Stimulated activated CD8-positive, alpha-beta memory T cell treated with anti-CD3 and anti-CD28 coated beads, Interleukin-12 subunit alpha, Interleukin-12 subunit beta, amount 100 ng/mL, for 4 hours (primary cell): Measurements from ENCODE around the gene KAT14.
"Not testable (repeated sequence)": the region's sequence is repeated elsewhere in the genome, so short reads cannot be mapped to it uniquely, and the experiment has no call there.

Source experiments
- DNase-seq: peaks from one replicate; pipeline ENCODE4 v3.0.0-alpha.2; 2020; ENCODE audit warnings: low read depth

The KAT14 gene

GRCh38 chr20:18164356-18164755 lies 26.7 kb downstream of the KAT14 start:
- no peak for DNase-seq

- DNase-seq = no peak
These were observed 27.9 kb downstream of the KAT14 start for GRCh38 chr20:18165553-18165952.

DNA sequence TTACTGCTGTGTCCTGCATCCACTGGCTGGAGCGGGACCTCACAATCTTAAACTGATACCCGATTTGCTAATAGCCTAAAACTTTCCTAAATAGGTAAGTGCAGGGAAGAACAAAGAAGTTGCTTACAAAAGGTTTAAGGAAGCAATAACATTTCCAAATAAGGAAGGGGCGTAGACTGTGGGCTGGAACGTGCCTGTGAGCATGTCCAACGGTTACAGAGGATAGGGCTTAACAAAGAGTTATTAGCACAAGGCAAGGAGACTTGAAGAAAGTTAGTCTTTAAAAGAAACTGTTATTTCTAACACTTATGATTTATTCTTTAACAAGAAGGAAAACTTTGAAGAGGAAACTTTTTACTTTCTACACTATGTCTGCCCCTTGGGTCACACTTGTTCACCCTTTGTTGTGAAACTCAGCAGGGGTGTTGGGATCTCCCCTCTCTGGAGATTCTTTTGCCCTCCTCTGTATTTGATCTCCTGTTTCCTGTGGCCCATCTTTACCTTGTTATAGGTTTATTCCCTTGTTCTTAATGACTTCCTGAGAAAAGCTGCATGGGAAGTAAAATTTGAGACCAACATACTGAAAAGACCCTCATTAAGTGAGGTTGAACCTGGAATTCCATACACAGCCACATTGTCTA lies 28.7 kb downstream of the KAT14 start:
- DNase-seq = no peak

GRCh38 chr20:18166950-18167349 lies 29.3 kb downstream of the KAT14 start:
- no peak for DNase-seq

DNA sequence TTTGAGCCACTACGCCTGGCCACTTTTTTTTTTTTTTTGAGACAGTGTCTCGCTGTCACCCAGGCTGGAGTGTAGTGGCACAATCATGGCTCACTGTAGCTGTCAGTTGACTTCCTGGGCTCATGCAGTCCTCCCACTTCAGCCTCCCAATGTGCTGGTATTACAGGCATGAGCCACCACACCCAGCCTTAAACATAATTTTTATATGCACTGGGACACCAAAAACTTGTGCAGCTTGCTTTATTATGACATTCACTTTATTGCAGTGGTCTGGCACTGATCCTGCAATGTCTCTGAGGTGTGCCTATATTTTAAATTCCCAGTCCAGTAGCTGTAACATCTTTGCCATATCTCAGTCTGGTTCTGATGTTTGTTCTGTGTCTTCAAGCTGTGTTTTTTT lies 34.7 kb downstream of the KAT14 start:
- DNase-seq = no peak

- DNase-seq = no peak
These were observed 37.4 kb downstream of the KAT14 start for GRCh38 chr20:18174906-18175683.

DNA sequence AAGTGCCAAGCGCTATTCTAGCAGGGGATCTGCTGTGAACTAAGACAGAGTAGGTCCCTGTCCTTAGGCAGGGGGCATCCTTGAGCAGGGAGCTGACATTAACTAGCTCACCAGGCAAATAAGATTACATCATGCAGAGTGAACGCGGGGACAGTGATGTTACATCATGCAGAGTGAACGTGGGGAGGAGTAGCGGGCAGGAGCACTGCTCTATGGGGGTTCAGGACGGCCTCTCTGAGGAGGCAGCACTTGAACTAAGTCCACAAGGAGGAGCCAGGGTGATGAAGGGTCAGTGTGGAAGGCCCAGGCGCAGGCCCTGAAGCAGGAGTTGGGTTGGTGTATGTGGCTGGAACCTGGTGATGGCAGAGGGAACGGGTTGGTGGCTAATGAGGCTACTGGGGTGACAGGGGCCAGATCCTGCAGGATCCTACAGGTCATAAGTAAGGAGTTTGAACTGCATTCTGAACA lies 38.7 kb downstream of the KAT14 start:
- no peak for DNase-seq

DNA sequence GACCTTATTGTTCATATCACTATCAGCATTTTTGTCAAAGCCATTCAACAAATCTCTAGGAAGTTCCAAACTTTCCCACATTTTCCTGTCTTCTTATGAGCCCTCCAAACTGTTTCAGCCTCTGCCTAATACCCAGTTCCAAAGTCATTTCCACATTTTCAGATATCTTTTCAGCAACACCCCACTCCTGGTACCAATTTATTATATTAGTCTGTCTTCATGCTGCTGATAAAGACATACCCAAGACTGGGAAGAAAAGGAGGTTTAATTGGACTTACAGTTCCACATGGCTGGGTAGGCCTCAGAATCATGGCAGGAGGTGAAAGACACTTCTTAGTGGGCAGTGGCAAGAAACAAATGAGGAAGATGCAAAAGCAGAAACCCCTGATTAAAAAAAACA lies 42.7 kb downstream of the KAT14 start:
- DNase-seq = not testable (repeated sequence)

DNA sequence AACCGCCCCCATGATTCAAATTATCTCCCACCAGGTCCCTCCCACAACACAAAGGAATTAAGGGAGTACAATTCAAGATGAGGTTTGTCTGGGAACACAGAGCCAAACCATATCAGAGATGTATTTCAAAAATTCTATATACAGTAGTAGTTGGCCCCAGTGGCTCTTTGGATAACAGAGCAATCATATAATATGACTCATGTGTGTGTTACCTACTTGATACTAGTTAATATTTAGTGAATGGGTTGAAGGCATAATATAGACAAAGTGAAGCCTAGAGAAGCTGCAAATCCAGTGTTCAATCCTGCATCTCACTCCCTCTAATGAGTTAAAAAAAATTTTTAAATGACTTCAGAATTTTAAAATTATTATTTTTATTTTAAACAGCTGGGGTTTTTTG lies 43.2 kb downstream of the KAT14 start:
- no peak for DNase-seq

DNA sequence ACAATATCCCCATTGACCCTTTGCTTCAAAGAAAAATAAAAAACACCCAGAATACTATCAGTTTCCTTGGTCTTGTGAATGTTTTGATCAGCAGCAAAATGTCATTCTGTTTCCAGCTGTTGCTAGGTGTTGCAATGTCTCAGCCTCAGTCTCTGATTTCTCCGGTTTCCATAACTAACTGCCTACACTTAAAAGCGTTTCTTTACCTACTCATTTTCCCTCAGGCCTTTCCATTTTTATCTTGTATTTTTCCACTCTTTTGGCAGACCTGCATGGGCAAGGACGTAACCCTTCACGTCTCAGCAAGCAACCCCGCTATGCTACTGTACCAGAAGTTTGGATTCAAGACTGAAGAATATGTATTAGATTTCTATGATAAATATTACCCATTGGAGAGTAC lies 49.4 kb downstream of the KAT14 start:
- DNase-seq = no peak

DNA sequence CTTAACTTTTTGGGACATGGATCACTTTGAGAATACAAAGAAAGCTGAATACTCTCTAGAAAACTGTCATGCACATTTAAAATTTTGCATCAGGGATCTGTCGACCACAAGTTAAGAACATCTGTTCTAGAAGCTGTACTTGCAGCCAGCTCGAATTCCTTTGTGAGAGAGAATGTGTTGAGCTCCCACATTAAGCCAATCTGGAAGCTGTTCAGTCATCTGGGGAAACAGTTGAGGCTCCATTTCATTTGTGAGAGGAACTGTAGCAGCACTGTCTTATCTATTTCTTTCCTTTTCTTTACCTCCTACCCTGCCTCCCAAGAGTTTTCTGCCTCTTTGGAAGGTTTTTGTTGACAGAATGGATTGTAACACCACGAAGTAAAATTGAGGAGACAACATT lies 50.8 kb downstream of the KAT14 start:
- DNase-seq = no peak

- no peak for DNase-seq
These were observed 52.9 kb downstream of the KAT14 start for GRCh38 chr20:18190338-18191233.

- no peak for DNase-seq
These were observed 53.6 kb downstream of the KAT14 start for GRCh38 chr20:18191306-18191705.

GRCh38 chr20:18194461-18194860 lies 56.8 kb downstream of the KAT14 start:
- DNase-seq = not testable (repeated sequence)

- DNase-seq = no peak
These were observed 58.3 kb downstream of the KAT14 start for GRCh38 chr20:18195931-18196330.

DNA sequence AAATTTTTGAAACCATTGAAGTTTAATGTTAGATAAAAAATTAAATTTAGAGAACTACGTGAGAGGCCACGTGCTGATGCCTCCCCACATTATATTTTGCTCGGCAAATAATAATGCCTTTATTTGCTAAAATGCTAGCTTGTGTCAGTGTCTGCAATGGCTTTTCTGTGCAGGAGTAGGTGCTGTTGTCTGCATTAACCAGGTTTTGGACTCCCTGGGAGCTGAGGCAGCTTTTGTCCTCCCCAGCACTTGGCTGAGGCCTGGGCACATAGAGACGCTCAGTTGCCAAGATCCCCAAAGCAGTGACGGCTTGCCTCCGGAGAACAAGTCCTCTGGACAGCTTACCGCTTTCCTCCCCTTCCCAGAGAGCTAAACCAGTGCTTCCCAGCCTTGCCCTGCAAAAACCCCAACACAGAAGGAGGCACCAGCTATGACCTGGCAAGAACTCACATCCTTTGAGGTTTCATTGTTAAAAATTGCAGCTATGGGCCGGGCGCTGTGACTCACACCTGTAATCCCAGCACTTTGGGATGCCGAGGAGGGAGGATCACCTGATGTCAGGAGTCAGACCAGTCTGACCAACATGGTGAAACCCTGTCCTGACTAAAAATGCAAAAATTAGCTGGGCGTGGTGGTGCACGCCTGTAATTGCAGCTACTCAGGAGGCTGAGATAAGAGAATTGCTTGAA lies 59.9 kb downstream of the KAT14 start:
- DNase-seq = no peak

DNA sequence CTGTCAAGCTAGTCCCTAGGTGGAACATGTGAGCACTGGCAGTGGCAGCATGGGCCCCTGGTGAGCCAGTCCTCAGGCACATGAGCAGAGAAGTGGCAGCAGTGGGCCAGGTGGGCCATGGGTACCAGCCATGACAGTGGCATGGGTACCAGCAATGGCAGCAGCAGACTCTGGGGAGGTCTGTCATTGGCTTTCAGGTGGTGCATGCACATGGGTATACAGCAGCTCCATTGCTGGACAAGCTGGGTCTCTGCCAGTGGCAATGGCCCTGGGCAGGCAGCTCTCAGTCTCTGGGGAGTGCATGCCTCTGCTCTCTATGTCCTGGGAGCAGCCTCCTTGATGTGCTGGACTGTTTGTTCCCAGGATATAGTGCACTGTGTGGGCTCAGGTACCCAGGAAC lies 65.3 kb downstream of the KAT14 start:
- no peak for DNase-seq

DNA sequence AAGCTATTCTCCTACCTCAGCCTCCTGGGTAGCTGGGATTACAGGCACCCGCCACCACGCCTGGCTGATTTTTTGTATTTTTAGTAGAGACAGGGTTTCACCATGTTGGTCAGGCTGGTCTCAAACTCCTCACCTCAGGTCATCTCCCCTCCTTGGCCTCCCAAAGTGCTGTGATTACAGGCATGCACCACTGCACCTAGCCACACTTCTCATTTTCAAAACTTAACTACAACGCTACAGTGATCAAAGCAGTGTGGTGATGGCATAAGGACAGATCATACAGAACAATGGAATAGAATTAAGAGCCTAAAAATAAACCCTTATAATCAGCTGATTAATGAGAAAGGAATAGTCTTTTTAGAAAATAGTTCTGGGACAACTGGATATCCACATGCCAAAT lies 66.0 kb downstream of the KAT14 start:
- DNase-seq = not testable (repeated sequence)

GRCh38 chr20:18213002-18213401 lies 75.3 kb downstream of the KAT14 start:
- no peak for DNase-seq

DNA sequence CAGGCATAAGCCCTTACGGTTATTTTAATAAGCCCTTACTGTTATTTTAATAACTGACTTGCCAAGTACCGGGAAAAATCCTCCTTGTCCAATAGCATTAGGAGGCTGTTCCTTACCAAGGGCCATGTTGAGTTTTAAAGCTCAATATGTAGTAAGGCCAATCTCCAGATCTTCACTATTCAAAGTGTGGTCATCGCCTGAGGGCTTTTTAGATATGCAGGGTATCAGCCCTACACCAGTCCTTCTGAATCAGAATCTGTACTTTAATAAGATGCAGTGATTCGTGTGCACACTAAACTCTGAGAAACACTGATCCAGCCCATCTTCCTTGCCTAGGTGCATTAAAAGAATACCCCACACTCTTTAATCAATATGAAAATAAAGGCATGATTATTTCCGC lies 77.9 kb downstream of the KAT14 start:
- DNase-seq = no peak

DNA sequence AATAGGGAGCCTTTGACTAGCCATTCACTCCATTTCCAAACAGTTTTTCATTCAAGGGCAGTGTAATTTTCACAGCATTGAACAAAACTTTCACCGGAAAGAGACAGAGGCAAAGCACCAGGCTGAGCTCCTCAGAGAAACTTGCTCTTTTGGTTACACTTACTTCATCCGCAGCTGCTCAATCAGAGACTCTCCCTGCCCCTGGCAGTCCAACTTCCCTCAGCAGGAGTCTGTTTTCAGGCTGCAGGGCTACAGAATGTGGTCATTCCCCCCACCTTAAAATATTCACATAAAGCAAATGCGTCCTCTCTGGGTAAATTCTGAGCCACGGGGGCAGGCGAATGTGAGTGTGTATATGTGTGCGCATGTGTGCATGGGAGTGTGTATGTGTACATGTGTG lies 80.6 kb downstream of the KAT14 start:
- no peak for DNase-seq

- no peak for DNase-seq
These were observed 85.7 kb downstream of the KAT14 start for GRCh38 chr20:18223409-18223808.
